AG09309 (cell line): Measurements from ENCODE around the gene CTR9.
A peak's percentile ranks its signal among the peaks of the same experiment; 100 is the strongest.

Experiments
- DNase-seq: peaks from one replicate; pipeline ENCODE4 v3.0.0-alpha.2; 2010; ENCODE audit warnings: low read depth
- H3K4me3 ChIP-seq: 2 replicates; pipeline ENCODE4 v1.5.1; 2011; ENCODE audit warnings: mild to moderate bottlenecking, low read depth, low read length, moderate library complexity; ENCODE audit not compliant: control insufficient read depth
- TF ChIP-seq, protein P1 (sequence below): IDR thresholded peaks from 2 replicates; pipeline ENCODE4 v1.5.1; 2011; ENCODE audit warnings: mild to moderate bottlenecking, low read depth, low read length, inconsistent platforms; ENCODE audit not compliant: insufficient read depth, control insufficient read depth; ENCODE audit errors: missing control alignments

The CTR9 gene

DNA sequence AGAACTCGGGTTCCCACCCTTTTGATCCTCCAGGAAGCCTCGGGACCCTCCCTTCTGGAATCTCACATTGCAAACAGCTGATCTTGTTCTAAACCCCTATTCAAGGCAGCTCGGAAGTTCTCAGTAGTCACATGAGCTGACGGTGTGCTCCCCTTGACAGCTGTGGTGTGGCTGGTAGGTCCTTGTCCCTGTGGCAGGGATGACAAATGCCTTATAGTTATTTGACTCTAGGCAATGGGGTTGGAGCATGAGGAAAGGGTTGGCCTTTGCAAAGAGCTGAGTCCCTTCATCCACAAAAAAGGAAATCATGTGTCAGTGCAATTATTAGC, 34.1 kb downstream of the CTR9 start:
- TF ChIP-seq, protein P1, sequence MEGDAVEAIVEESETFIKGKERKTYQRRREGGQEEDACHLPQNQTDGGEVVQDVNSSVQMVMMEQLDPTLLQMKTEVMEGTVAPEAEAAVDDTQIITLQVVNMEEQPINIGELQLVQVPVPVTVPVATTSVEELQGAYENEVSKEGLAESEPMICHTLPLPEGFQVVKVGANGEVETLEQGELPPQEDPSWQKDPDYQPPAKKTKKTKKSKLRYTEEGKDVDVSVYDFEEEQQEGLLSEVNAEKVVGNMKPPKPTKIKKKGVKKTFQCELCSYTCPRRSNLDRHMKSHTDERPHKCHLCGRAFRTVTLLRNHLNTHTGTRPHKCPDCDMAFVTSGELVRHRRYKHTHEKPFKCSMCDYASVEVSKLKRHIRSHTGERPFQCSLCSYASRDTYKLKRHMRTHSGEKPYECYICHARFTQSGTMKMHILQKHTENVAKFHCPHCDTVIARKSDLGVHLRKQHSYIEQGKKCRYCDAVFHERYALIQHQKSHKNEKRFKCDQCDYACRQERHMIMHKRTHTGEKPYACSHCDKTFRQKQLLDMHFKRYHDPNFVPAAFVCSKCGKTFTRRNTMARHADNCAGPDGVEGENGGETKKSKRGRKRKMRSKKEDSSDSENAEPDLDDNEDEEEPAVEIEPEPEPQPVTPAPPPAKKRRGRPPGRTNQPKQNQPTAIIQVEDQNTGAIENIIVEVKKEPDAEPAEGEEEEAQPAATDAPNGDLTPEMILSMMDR, result no peak
- DNase-seq, result no peak
- no peak overlapping the region for H3K4me3 ChIP-seq

DNA sequence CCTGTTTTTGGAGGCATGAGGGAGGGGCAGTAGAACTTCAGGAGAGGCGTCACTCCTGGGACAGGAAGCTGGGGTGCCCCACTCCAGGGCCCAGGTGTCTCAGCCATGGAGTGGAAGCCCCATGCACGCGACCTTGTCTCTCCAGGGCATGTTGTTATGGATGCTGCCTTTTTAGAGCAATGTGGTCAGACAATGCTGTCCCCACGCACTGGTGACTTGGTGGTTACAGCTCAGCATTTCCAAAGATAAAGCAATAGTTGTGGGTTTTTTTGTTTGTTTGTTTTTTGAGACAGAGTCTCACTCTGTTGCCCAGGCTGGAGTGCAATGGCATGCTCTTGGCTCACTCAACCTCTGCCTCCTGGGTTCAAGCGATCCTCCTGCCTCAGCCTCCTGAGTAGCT, 35.4 kb downstream of the CTR9 start:
- TF ChIP-seq, protein P1, result no peak
- DNase-seq, result no peak
- no peak overlapping the region for H3K4me3 ChIP-seq

DNA sequence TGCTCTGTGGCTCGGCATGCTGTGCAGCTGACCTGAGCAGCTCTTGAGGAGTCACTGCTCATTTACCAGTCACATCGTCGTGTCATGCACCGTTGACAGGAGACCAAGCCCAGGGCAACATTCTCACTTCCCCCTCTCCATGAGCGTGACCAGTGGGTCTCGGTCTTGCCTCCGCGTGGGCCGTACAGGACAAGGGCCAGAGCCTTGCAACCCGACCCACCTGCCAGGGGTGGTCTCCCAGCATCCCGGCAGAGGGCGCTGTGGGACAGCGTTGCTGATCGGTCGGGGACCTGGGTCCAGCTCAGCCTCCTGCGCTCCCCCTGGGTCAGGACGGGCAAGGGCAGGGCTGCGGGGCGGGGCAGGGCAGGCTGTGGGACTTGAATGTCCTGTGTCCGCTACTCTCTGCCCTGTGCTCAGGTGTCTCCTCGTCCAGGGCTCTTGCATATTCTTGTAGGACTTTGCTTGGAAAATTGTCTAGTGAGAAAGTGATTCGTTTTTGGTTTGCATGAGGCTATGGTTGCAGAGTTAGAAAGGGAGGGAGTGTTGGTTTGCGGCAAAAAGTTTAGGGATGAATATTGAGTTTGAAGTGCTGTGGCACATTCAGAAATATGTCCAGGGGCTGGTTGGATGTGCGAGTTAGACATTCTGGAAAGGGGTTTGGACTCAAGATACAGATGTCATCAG, 41.5 kb downstream of the CTR9 start:
- TF ChIP-seq, protein P1, result peak; percentile 99
- no peak for DNase-seq
- no peak overlapping the region for H3K4me3 ChIP-seq

DNA sequence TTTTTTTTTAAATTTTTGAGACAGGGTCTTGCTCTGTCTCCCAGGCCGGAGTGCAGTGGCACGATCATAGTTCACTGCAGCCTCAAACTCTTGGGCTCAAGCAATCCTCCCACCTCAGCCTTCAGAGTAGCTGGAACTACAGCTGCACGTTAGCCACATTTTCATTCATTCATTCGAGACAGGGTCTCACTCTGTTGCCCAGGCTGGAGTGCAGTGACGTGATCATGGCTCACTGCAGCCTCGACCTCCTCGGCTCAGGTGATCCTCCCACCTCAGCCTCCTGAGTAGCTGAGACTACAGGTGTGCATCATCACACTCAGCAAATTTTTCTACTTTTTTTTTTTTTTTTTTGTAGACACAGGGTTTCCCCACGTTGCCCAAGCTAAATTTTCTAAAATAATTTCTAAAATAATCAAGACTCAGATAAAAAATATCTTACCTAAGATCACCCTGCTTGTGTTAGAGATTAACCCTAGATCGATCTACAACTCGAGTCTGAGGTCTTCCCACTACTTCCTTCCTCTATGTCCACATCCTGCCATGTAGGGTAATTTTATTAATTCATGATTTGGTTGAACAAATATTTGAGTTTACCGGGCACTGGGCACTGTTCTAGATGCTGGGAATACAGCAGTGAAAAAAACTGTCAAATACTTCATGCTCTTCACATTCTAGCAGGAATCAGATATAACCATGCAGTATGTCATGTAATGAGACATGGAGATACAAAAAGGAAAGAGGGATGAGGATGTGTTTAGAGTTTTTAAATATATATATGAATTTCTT, 42.6 kb downstream of the CTR9 start:
- DNase-seq, result no peak
- H3K4me3 ChIP-seq, result no peak overlapping the region
- TF ChIP-seq, protein P1, result no peak

DNA sequence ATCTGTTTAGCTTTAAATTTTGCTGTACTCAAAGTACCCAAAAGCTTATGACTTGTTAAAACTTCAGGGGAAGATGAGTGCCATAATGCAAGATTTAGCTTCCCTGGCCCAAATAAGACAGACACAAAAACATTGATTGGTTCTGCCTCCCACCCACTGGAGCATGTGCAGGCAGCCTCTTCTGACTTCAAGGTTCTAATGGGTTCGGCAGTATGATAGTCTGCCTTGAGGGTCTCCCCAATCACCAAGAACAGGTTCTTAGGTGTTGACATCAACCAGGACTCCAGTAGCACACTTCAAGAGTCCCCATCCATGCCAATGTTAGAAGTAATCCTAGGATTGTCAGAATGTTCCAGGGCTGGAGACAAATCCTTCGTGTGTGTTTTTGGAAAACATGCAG, 45.1 kb downstream of the CTR9 start:
- TF ChIP-seq, protein P1, result no peak
- DNase-seq, result no peak

DNA sequence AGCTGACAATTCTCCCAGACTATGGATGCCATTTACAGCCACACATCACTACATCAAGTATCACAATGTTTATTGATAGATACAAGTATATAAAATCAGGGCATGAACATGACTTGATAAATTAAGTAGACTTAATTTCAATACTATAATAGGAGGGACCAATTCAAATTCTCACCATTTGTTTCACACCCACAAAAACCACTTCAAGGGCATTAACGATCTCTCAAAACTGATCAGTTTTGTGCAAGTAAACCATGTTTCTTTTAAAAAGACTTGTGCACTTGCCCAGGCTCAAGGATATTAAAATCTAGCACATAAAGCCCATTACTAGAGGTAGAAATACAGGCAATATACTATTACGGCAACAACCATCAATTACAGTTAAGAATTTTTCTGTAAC, 46.0 kb downstream of the CTR9 start:
- no peak overlapping the region for H3K4me3 ChIP-seq
- no peak for DNase-seq
- TF ChIP-seq, protein P1, result no peak

More for the DNA sequence above, 45.1 kb downstream of the CTR9 start:
- no peak overlapping the region for H3K4me3 ChIP-seq
